ENCODE measurements around the gene TRAF3IP3. TPM values are rescaled to one million over a fixed set of nuclear protein-coding genes. Genes with fewer than 3 reads are reported as not detected.

Gene TRAF3IP3
- polyA plus RNA-seq, 1 donor from 2014 or later = not detected

- H3K9me3 ChIP-seq (ENCODE audit: low read length) = no peaks in the 10 kb centered on the region
- H3K9me2 ChIP-seq (ENCODE audit: insufficient read depth, low read length) = no peaks in the 10 kb centered on the region
- H3F3A ChIP-seq (ENCODE audit: insufficient read depth, low read length, poor library complexity, severe bottlenecking) = no peaks in the 10 kb centered on the region
- no peak overlapping the region for H2AFZ ChIP-seq (ENCODE audit: low read depth, low read length)
- H3K27ac ChIP-seq (ENCODE audit: low read length) = no peak overlapping the region
- H3K4me3 ChIP-seq (ENCODE audit: low read length) = no peak overlapping the region
- no peaks in the 10 kb centered on the region for H3K36me3 ChIP-seq (ENCODE audit: insufficient read depth, low read length)
- TF ChIP-seq RAD21 (conservative IDR thresholded peaks at IDR 0.05) = no peak
- TF ChIP-seq POLR2AphosphoS5 (IDR thresholded peaks at IDR 0.05) = no peak
- TF ChIP-seq EZH2 (IDR thresholded peaks at IDR 0.05; ENCODE audit: borderline replicate concordance, insufficient read depth, low read length, poor library complexity, severe bottlenecking) = no peak
- H3K9ac ChIP-seq (ENCODE audit: low read length) = no peak overlapping the region
- no peak overlapping the region for H3K4me2 ChIP-seq (ENCODE audit: low read length)
- no peaks in the 10 kb centered on the region for H3K27me3 ChIP-seq (ENCODE audit: insufficient read depth, low read depth, low read length)
- no peaks in the 10 kb centered on the region for H4K20me1 ChIP-seq (ENCODE audit: insufficient read depth)
- no peaks in the 10 kb centered on the region for H3K79me2 ChIP-seq (replicated peaks; ENCODE audit: insufficient read depth, low read length)
Observed at GRCh38 chr1:209738270-209738669, 17.6 kb upstream of the TRAF3IP3 start.

DNA sequence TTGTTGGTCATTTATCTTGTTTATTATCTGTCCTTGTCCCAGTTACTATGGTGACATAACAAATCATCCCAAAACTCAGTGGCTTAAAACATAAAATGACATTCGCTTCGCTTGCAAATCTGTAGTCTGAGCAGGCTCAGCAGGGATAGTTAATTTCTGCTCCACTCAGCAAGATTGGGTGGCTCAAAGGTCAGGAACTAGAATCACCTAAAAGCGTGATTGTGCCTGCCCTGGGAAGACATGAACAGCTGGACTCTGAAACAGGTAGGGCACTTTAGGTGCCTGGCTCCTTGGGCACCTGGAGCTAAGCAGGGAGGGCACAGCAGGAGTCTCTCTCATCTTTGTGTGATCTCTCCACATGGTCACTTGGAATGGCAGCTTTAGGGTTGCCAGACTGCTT lies 14.7 kb upstream of the TRAF3IP3 start:
- no peaks in the 10 kb centered on the region for H4K20me1 ChIP-seq (ENCODE audit: insufficient read depth)
- no peaks in the 10 kb centered on the region for H3K27me3 ChIP-seq (ENCODE audit: insufficient read depth, low read depth, low read length)
- no peak overlapping the region for H3K27ac ChIP-seq (ENCODE audit: low read length)
- no peak overlapping the region for H2AFZ ChIP-seq (ENCODE audit: low read depth, low read length)
- no peaks in the 10 kb centered on the region for H3K9me2 ChIP-seq (ENCODE audit: insufficient read depth, low read length)
- no peaks in the 10 kb centered on the region for H3K79me2 ChIP-seq (replicated peaks; ENCODE audit: insufficient read depth, low read length)
- no peaks in the 10 kb centered on the region for H3K36me3 ChIP-seq (ENCODE audit: insufficient read depth, low read length)
- no peak overlapping the region for H3K9ac ChIP-seq (ENCODE audit: low read length)
- no peak overlapping the region for H3K4me2 ChIP-seq (ENCODE audit: low read length)
- H3F3A ChIP-seq (ENCODE audit: insufficient read depth, low read length, poor library complexity, severe bottlenecking) = no peaks in the 10 kb centered on the region
- no peak for TF ChIP-seq TAF1 (IDR thresholded peaks at IDR 0.05; ENCODE audit: low read depth)
- TF ChIP-seq REST (IDR thresholded peaks at IDR 0.05; ENCODE audit: borderline replicate concordance) = no peak
- TF ChIP-seq SMC3 (conservative IDR thresholded peaks at IDR 0.05; ENCODE audit: poor library complexity) = no peak
- TF ChIP-seq RAD21 (conservative IDR thresholded peaks at IDR 0.05) = no peak
- no peak for TF ChIP-seq EP300 (conservative IDR thresholded peaks at IDR 0.05; ENCODE audit: poor library complexity, severe bottlenecking)
- no peak for TF ChIP-seq MXI1 (conservative IDR thresholded peaks at IDR 0.05; ENCODE audit: poor library complexity, severe bottlenecking)
- no peak for TF ChIP-seq EZH2 (IDR thresholded peaks at IDR 0.05; ENCODE audit: borderline replicate concordance, insufficient read depth, low read length, poor library complexity, severe bottlenecking)
- no peak overlapping the region for H3K4me3 ChIP-seq (ENCODE audit: low read length)
- no peaks in the 10 kb centered on the region for H3K9me3 ChIP-seq (ENCODE audit: low read length)

DNA sequence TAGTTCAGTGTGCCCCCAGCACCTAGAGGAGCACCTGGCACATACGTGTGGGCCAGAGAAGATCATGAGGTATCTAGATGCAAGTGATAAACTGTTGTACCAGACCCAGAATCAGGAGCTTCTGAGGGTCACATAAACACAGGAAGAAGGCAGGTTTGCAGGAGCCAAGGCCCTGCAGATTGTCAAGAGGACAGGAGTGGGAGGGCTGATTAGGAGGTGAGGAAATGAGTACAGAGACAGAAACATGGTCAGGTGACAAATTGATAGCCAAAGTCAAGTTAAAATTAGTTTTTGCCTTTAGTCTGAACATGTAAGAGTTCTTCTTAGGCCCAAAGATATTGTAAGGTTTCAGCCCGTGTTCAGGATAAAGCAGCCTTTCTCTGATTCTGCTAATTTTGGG lies 14.0 kb upstream of the TRAF3IP3 start:
- no peaks in the 10 kb centered on the region for H3K79me2 ChIP-seq (replicated peaks; ENCODE audit: insufficient read depth, low read length)
- no peak overlapping the region for H2AFZ ChIP-seq (ENCODE audit: low read depth, low read length)
- no peaks in the 10 kb centered on the region for H3K36me3 ChIP-seq (ENCODE audit: insufficient read depth, low read length)
- H3K9me3 ChIP-seq (ENCODE audit: low read length) = no peaks in the 10 kb centered on the region
- H3K4me2 ChIP-seq (ENCODE audit: low read length) = no peak overlapping the region
- no peaks in the 10 kb centered on the region for H3F3A ChIP-seq (ENCODE audit: insufficient read depth, low read length, poor library complexity, severe bottlenecking)
- TF ChIP-seq SMC3 (conservative IDR thresholded peaks at IDR 0.05; ENCODE audit: poor library complexity) = no peak
- H3K9me2 ChIP-seq (ENCODE audit: insufficient read depth, low read length) = no peaks in the 10 kb centered on the region
- no peaks in the 10 kb centered on the region for H4K20me1 ChIP-seq (ENCODE audit: insufficient read depth)
- no peak overlapping the region for H3K9ac ChIP-seq (ENCODE audit: low read length)
- no peak overlapping the region for H3K27ac ChIP-seq (ENCODE audit: low read length)
- no peak overlapping the region for H3K4me3 ChIP-seq (ENCODE audit: low read length)
- H3K27me3 ChIP-seq (ENCODE audit: insufficient read depth, low read depth, low read length) = no peaks in the 10 kb centered on the region

Measured in neural cell (in vitro differentiated cells).